GM19463 (cell line): ENCODE data around the gene LMBRD2.

ENCODE experiments used
- ATAC-seq: cut with Tn5 transposase; IDR thresholded peaks from one replicate; pipeline ENCODE4 v1.9.1; 2021; ENCODE audit warnings: mild to moderate bottlenecking, moderate library complexity; ENCODE audit not compliant: unreplicated experiment

LMBRD2 gene

GRCh38 chr5:36054647-36055046 is 97.0 kb downstream of the LMBRD2 start:
- ATAC-seq: no peak

- ATAC-seq: no peak
These were observed 99.1 kb downstream of the LMBRD2 start for GRCh38 chr5:36052538-36052937.

GRCh38 chr5:36049949-36050348 is 101.7 kb downstream of the LMBRD2 start:
- no peak for ATAC-seq
